HG02970 (cell line): ENCODE data around the gene GPR183.

ENCODE experiments used
- ATAC-seq: cut with Tn5 transposase; IDR thresholded peaks from one replicate; pipeline ENCODE4 v1.9.1; 2021; ENCODE audit warnings: mild to moderate bottlenecking, moderate library complexity, moderate number of reproducible peaks; ENCODE audit not compliant: unreplicated experiment, low FRiP score

The GPR183 gene

DNA sequence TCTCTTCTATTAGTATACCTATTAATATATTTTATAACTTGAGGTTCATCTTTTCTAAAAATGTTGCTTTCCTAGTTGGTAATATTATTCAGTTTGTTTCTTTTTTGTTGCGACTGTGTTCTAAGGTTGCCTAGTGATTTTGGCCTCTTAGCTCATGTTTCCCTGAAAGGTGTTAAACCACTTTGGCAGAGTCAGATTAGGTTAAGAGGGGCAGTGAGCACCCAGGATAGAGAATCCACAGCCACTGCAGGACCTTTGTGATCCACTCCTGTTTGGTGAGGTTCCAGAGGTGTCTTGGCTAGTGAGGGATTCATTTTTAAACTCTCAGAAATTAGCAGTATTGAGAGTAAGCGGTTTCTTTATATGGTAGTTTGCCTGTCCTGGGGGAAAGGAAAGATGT is 34.1 kb downstream of the GPR183 start:
- no peak for ATAC-seq

DNA sequence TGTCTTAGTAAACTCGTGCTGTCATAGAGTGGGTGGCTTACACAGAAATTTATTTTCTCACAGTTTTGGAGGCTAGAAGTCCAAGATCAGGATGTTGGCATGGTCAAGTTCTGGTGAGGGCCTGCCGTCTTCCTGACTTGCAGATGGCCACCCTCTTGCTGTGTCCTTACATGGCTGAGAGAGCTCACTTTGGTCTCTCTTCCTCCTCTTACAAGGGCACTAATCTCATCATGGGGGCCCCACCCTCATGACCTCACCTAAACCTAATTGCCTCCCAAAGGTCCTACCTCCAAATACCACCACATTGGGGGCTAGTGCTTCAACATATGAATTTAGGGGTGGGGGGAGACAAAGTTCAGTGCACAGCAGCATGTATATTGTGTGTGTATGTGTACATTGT is 34.7 kb downstream of the GPR183 start:
- ATAC-seq, result no peak

DNA sequence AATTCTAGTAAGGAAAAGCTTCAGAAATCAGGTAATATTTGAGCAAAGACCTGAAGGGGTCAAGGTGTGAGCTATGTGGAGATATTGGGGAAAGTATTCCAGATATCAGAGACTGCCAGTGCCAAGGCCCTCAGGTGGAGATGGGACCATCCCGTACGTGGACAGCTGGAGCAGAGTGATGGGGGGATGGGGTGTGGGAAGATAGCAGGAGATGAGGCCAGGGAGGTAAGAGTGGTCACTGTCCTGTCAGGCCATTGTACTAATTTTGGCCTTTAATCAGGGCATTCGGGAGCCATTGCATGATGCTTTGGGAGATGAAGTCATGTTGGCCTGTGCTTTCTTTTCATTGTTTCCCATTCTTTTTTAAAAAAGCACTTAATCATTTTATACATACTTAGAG is 36.0 kb downstream of the GPR183 start:
- no peak for ATAC-seq

GRCh38 chr13:99270518-99270917 is 36.7 kb downstream of the GPR183 start:
- ATAC-seq, result no peak

- peak; percentile 49 for ATAC-seq
Observed at GRCh38 chr13:99269627-99270241, 37.5 kb downstream of the GPR183 start.

- no peak for ATAC-seq
Observed at GRCh38 chr13:99268822-99269221, 38.4 kb downstream of the GPR183 start.

GRCh38 chr13:99267927-99268326 is 39.3 kb downstream of the GPR183 start:
- ATAC-seq, result no peak

DNA sequence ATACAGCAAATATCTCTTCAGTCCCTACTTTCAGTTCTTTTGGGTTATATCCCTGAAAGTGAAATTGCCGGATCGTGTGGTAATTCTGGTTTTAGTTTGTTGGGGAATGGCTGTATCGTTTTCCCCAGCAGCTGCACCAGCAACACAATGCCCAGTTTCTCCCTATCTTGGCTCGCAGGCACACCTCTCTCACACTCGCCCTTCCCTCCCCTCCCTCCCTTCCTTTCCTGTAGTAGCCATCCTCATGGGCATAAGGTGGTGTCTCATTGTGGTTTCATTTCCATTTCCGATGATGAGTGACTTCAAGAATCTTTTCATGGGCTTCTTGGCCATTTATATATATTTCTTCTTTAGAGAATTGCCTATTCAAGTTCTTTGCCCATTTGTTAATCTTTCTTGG is 40.4 kb downstream of the GPR183 start:
- ATAC-seq, result no peak

- ATAC-seq, result no peak
Observed at GRCh38 chr13:99265821-99266426, 41.3 kb downstream of the GPR183 start.

- ATAC-seq, result no peak
Observed at GRCh38 chr13:99265162-99265800, 41.9 kb downstream of the GPR183 start.

- no peak for ATAC-seq
Observed at GRCh38 chr13:99264051-99264450, 43.1 kb downstream of the GPR183 start.

DNA sequence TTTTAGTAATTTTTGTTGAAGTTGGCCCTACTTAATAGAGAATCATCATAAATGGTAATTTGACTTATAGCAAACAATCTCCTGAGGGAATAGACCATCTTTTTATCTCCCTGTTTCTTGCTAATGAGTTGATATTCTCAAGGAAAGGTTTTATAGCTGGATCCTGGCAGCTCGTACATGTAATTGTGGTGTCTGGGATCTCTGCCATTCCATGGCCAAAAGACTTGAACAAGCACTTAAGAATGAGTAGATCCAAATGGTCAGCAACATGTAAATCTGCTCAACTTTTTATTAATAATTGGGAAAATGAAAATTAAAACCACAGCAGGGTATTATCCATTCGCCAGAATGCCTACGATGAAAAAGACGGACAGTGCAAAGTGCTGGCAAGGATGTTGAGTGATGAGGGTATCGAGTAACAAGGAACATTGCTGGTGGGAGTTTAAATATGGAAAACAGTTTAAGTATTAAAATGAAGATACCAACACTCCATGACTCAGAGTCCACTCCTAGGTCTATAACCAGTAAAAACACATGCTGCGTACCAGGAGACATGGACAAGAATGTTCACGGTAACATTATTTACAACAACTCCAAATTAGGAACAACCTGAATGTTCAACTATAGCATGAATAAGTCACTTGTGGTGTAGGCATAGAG is 43.9 kb downstream of the GPR183 start:
- ATAC-seq, result no peak

- no peak for ATAC-seq
Observed at GRCh38 chr13:99261059-99261458, 46.1 kb downstream of the GPR183 start.

- no peak for ATAC-seq
Observed at GRCh38 chr13:99260216-99260615, 47.0 kb downstream of the GPR183 start.

- ATAC-seq, result no peak
Observed at GRCh38 chr13:99258946-99259345, 48.3 kb downstream of the GPR183 start.

- ATAC-seq, result peak; percentile 64
Observed at GRCh38 chr13:99258210-99258860, 48.9 kb downstream of the GPR183 start, which contains the start of gene GPR18. TSS of gene GPR18 (minus strand) at chr13:99258379. CDS start at chr13:99255872, 2,507 bp downstream.

- no peak for ATAC-seq
Observed at GRCh38 chr13:99257291-99257690, 49.9 kb downstream of the GPR183 start.

GRCh38 chr13:99256709-99257108 is 50.5 kb downstream of the GPR183 start:
- ATAC-seq, result no peak

- ATAC-seq, result no peak
Observed at GRCh38 chr13:99256283-99256682, 50.9 kb downstream of the GPR183 start.

GRCh38 chr13:99255271-99255670 is 51.9 kb downstream of the GPR183 start:
- ATAC-seq, result no peak

DNA sequence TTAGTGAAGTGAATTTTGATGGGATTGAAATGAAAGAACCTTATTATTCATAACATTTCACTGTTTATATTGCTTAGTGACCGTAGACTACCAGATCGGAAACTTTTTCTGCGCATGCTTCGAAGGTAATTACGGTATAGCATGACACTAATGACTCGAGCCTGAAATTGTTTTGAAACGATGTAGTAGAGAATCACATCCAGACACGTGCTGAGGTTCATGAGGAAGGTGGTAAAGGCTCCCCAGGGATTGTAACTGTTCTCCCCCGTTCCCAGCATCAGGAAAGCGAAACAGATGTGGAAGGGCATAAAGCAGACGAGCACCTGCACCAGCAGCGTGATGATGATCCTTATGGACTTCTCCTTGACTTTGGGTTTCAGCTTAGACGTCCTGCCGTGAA is 52.4 kb downstream of the GPR183 start:
- ATAC-seq, result no peak
